Neural progenitor cell (in vitro differentiated cells): Measurements from ENCODE around the gene ACKR2. TPM values are rescaled to one million over a fixed set of nuclear protein-coding genes. Genes with fewer than 3 reads are reported as not detected.
"Not testable (repeated sequence)": the region's sequence is repeated elsewhere in the genome, so short reads cannot be mapped to it uniquely, and the experiment has no call there.

Experiments
- DNase-seq: peaks from one replicate; pipeline ENCODE4 v3.0.0-alpha.2; 2016; ENCODE audit warnings: low spot score
- H2AFZ ChIP-seq: fragments of 200-600 bp; sonication (generic); replicated peaks from 2 replicates; pipeline ENCODE4 v1.6.1; 2016; ENCODE audit warnings: antibody characterized with exemption
- H3F3A ChIP-seq: fragments of 200-600 bp; sonication (generic); 2 replicates; pipeline ENCODE4 v1.6.1; 2016; ENCODE audit warnings: antibody characterized with exemption, low read depth
- H3K27ac ChIP-seq: fragments of 200-600 bp; sonication (generic); 2 replicates; pipeline ENCODE4 v1.5.1; 2016; ENCODE audit warnings: mild to moderate bottlenecking
- H3K27me3 ChIP-seq: fragments of 200-600 bp; sonication (generic); 2 replicates; pipeline ENCODE4 v1.6.1; 2016; ENCODE audit warnings: mild to moderate bottlenecking, moderate library complexity
- H3K36me3 ChIP-seq: fragments of 200-600 bp; sonication (generic); 2 replicates; pipeline ENCODE4 v1.5.1; 2016
- H3K4me1 ChIP-seq: fragments of 200-600 bp; sonication (generic); 2 replicates; pipeline ENCODE4 v1.6.1; 2016; ENCODE audit warnings: mixed run types
- H3K4me2 ChIP-seq: fragments of 200-600 bp; sonication (generic); 2 replicates; pipeline ENCODE4 v1.6.1; 2016
- H3K4me3 ChIP-seq: fragments of 200-600 bp; sonication (generic); 2 replicates; pipeline ENCODE4 v1.5.1; 2016
- H3K79me2 ChIP-seq: fragments of 200-600 bp; sonication (generic); 2 replicates; pipeline ENCODE4 v1.6.1; 2016; ENCODE audit warnings: low read depth
- H3K9ac ChIP-seq: fragments of 200-600 bp; sonication (generic); 2 replicates; pipeline ENCODE4 v1.6.1; 2016
- H3K9me3 ChIP-seq: fragments of 200-600 bp; sonication (generic); 2 replicates; pipeline ENCODE4 v1.5.1; 2016; ENCODE audit warnings: low read depth
- H4K20me1 ChIP-seq: fragments of 200-600 bp; sonication (generic); 2 replicates; pipeline ENCODE4 v1.6.1; 2016; ENCODE audit warnings: low read depth
- H3K27ac Mint-ChIP-seq: 3 replicates; pipeline ENCODE4 v1.8.0; 2021; ENCODE audit warnings: mixed read lengths
- H3K27me3 Mint-ChIP-seq: 2 replicates; pipeline ENCODE4 v1.8.0; 2022; ENCODE audit warnings: low read depth, mild to moderate bottlenecking, inconsistent platforms, moderate library complexity, mixed read lengths; ENCODE audit not compliant: insufficient read depth
- H3K36me3 Mint-ChIP-seq: 3 replicates; pipeline ENCODE4 v1.8.0; 2021; ENCODE audit warnings: mixed read lengths
- H3K4me1 Mint-ChIP-seq: 3 replicates; pipeline ENCODE4 v1.8.0; 2021; ENCODE audit warnings: mixed read lengths
- H3K4me3 Mint-ChIP-seq: 3 replicates; pipeline ENCODE4 v1.8.0; 2021; ENCODE audit warnings: mild to moderate bottlenecking, moderate library complexity, mixed read lengths
- H3K9me3 Mint-ChIP-seq: 3 replicates; pipeline ENCODE4 v1.8.0; 2020; ENCODE audit warnings: mixed read lengths
- CTCF ChIP-seq: fragments of 200-600 bp; sonication (generic); IDR thresholded peaks from 2 replicates; pipeline ENCODE4 v1.5.1; 2017; ENCODE audit warnings: antibody characterized with exemption, mild to moderate bottlenecking
- EZH2 ChIP-seq: fragments of 200-600 bp; sonication (generic); IDR thresholded peaks from 2 replicates; pipeline ENCODE4 v1.6.1; 2017; ENCODE audit warnings: antibody characterized with exemption, mild to moderate bottlenecking, moderate library complexity
- EZH2phosphoT487 ChIP-seq: fragments of 200-600 bp; sonication (generic); IDR thresholded peaks from 2 replicates; pipeline ENCODE4 v1.6.1; 2017; ENCODE audit warnings: antibody characterized with exemption
- total RNA-seq: library from RNA; depleted of rRNA; stranded (reverse); fragments of >200 nt; gene quantifications from 2 replicates; pipeline ENCODE4 v1.2.3, GENCODE V29; 2015; ENCODE audit warnings: low replicate concordance

Gene ACKR2
- total RNA-seq, 1 donor from 2014 or later: not detected

GRCh38 chr3:42804106-42804830 is 5.0 kb upstream of the ACKR2 start, which contains the start of gene HIGD1A:
HIGD1A (minus strand) TSS chr3:42804490; CDS start chr3:42794253, 10,237 bp downstream.
- Mint-ChIP-seq H3K36me3 (peaks cover 16% of the 10 kb centered on the region), H3K27ac (peak within 1 kb of the TSS; percentile 19), H3K27me3 (peaks cover 4% of the 10 kb centered on the region), H3K4me3 (peak within 1 kb of the TSS; percentile 99), H3K4me1 (peaks cover 28% of the 10 kb centered on the region), H3K9me3 (no peaks in the 10 kb centered on the region)
- Histone ChIP-seq H3F3A (peaks cover 21% of the 10 kb centered on the region), H3K4me1 (peaks cover 18% of the 10 kb centered on the region), H3K27ac (peak within 1 kb of the TSS; percentile 85), H4K20me1 (peaks cover 7% of the 10 kb centered on the region), H3K27me3 (peaks cover 26% of the 10 kb centered on the region), H3K79me2 (peaks cover 48% of the 10 kb centered on the region), H3K36me3 (no peaks in the 10 kb centered on the region), H2AFZ (peak within 1 kb of the TSS; percentile 83), H3K9ac (peak within 1 kb of the TSS; percentile 65), H3K4me3 (peak within 1 kb of the TSS; percentile 67), H3K9me3 (no peaks in the 10 kb centered on the region), H3K4me2 (peak within 1 kb of the TSS; percentile 87)
- DNase-seq: peak; percentile 97
- no peak for TF ChIP-seq EZH2phosphoT487
- no peak for TF ChIP-seq EZH2
- no peak for TF ChIP-seq CTCF

DNA sequence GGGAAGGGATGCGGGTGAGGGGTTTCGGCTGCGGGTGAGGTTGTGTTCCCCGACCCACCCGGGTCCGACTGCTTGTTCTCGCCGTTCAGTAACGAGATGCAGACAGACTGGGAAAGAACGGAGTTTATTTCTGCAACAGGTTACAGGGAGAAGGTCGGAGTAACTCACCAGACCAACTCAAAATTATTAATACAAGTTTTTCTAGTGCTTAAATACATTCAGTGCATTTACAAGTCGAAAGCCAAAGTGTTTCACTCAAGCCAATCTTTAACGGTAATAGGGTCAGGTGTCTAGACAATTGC is 4.5 kb upstream of the ACKR2 start:
- Mint-ChIP-seq H3K4me3 (peak overlapping the region; percentile 99), H3K36me3 (peaks cover 11% of the 10 kb centered on the region), H3K4me1 (peaks cover 28% of the 10 kb centered on the region), H3K9me3 (no peaks in the 10 kb centered on the region), H3K27ac (no peak overlapping the region), H3K27me3 (peaks cover 4% of the 10 kb centered on the region)
- TF ChIP-seq EZH2 (peak; percentile 68), EZH2phosphoT487 (no peak), CTCF (no peak)
- H3F3A ChIP-seq: peaks cover 21% of the 10 kb centered on the region
- no peak for DNase-seq
- H2AFZ ChIP-seq: peak overlapping the region; percentile 83
- H3K4me2 ChIP-seq: peak overlapping the region; percentile 87
- H3K9ac ChIP-seq: no peak overlapping the region
- peaks cover 26% of the 10 kb centered on the region for H3K27me3 ChIP-seq
- H3K4me1 ChIP-seq: peaks cover 18% of the 10 kb centered on the region
- no peaks in the 10 kb centered on the region for H3K36me3 ChIP-seq
- H4K20me1 ChIP-seq: peaks cover 7% of the 10 kb centered on the region
- H3K9me3 ChIP-seq: no peaks in the 10 kb centered on the region
- peaks cover 43% of the 10 kb centered on the region for H3K79me2 ChIP-seq
- H3K4me3 ChIP-seq: peak overlapping the region; percentile 67
- H3K27ac ChIP-seq: no peak overlapping the region

DNA sequence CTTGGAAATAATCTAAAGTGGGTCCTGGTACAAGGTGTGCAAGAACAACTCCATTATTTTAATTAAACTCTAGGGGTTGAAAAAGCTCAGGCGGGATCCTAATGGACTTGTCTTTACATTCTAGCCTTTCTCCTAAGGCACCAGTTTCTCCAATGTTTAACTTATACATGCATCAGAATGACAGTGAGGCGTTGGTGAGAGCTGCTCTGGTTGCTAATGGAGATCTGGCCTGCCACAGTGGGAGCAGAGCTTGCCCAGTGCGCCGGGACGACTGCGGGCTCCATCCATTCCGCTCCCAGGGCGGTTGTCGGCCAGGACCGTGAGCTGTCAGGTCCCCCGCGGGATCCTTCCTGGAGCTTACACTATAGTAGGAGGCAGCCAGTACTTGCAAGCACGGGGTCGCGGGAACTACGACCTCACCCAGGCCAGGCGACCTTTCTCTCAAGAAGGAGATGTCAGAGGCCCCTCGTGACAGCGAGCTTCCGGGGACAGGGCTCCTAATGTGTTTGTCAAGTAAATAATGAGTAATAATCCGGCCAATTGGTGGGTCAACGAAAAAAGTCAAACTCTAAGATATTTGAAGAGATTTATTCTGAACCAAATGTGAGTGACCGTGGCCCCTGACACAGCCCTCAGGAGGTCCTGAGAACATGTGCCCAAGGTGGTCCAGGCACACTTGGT is 4.0 kb upstream of the ACKR2 start:
- Histone ChIP-seq H3K9ac (no peak overlapping the region), H3K4me1 (peaks cover 18% of the 10 kb centered on the region), H3K27ac (no peak overlapping the region), H4K20me1 (peaks cover 7% of the 10 kb centered on the region), H2AFZ (peak overlapping the region; percentile 83), H3K4me3 (peak overlapping the region; percentile 67), H3K9me3 (no peaks in the 10 kb centered on the region), H3K4me2 (peak overlapping the region; percentile 87), H3K36me3 (no peaks in the 10 kb centered on the region), H3K27me3 (peaks cover 26% of the 10 kb centered on the region), H3F3A (peaks cover 21% of the 10 kb centered on the region), H3K79me2 (peaks cover 38% of the 10 kb centered on the region)
- Mint-ChIP-seq H3K4me3 (peak overlapping the region; percentile 99), H3K9me3 (no peaks in the 10 kb centered on the region), H3K27ac (no peak overlapping the region), H3K27me3 (peaks cover 4% of the 10 kb centered on the region), H3K4me1 (peaks cover 28% of the 10 kb centered on the region), H3K36me3 (peaks cover 9% of the 10 kb centered on the region)
- peak; percentile 70 for DNase-seq
- TF ChIP-seq EZH2 (peak; percentile 71), EZH2phosphoT487 (no peak)

GRCh38 chr3:42807929-42808328 is 1.3 kb upstream of the ACKR2 start:
- peaks cover 12% of the 10 kb centered on the region for H3K79me2 ChIP-seq
- H3F3A ChIP-seq: peaks cover 21% of the 10 kb centered on the region
- no peaks in the 10 kb centered on the region for H3K36me3 ChIP-seq
- Mint-ChIP-seq H3K9me3 (no peaks in the 10 kb centered on the region), H3K4me1 (peaks cover 19% of the 10 kb centered on the region), H3K4me3 (no peak overlapping the region), H3K27me3 (peaks cover 7% of the 10 kb centered on the region), H3K36me3 (no peaks in the 10 kb centered on the region), H3K27ac (no peak overlapping the region)
- no peak overlapping the region for H3K4me2 ChIP-seq
- H3K9me3 ChIP-seq: no peaks in the 10 kb centered on the region
- no peaks in the 10 kb centered on the region for H4K20me1 ChIP-seq
- TF ChIP-seq EZH2: no peak
- TF ChIP-seq CTCF: no peak
- no peak for TF ChIP-seq EZH2phosphoT487
- H3K27me3 ChIP-seq: peaks cover 26% of the 10 kb centered on the region
- H3K4me3 ChIP-seq: no peak overlapping the region
- no peak overlapping the region for H2AFZ ChIP-seq
- no peak overlapping the region for H3K27ac ChIP-seq
- peaks cover 8% of the 10 kb centered on the region for H3K4me1 ChIP-seq
- DNase-seq: no peak
- no peak overlapping the region for H3K9ac ChIP-seq

DNA sequence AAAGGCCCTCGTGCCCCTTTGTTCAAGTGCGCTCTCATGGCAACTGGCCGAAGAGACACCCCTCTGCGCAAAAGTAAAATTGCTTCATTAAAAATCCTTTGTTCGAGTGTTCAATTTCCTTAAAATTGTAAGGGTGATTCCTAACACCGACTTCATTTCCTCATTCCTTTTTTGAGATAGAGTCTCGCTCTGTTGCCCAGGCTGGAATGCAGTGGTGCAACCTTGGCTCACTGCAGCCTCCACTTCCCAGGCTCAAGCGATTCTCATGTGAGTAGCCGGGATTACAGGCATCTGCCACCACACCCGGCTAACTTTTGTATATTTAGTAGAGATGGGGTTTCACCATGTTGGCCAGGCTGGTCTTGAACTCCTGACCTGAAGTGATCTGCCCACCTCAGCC is 1.5 kb downstream of the ACKR2 start:
- H3K27me3 Mint-ChIP-seq, H3K4me1 ChIP-seq, H3K79me2 ChIP-seq, H4K20me1 ChIP-seq, H2AFZ ChIP-seq, H3K4me3 ChIP-seq, H3K27ac ChIP-seq, H3K36me3 Mint-ChIP-seq, H3K9ac ChIP-seq, H3K4me2 ChIP-seq, H3K27ac Mint-ChIP-seq, H3K4me3 Mint-ChIP-seq, H3F3A ChIP-seq, H3K9me3 ChIP-seq, H3K36me3 ChIP-seq, H3K9me3 Mint-ChIP-seq, DNase-seq: not testable (repeated sequence)
- peaks cover 14% of the 10 kb centered on the region for H3K27me3 ChIP-seq
- peaks cover 11% of the 10 kb centered on the region for H3K4me1 Mint-ChIP-seq
